GM12801 (cell line): ENCODE measurements around the gene SMAD7.

Experiments
- TF ChIP-seq, protein P1 (sequence below): IDR thresholded peaks from one replicate; pipeline ENCODE4 v1.5.1; 2011; ENCODE audit warnings: control low read depth; ENCODE audit not compliant: insufficient read length; ENCODE audit errors: extremely low read depth

Gene SMAD7

DNA sequence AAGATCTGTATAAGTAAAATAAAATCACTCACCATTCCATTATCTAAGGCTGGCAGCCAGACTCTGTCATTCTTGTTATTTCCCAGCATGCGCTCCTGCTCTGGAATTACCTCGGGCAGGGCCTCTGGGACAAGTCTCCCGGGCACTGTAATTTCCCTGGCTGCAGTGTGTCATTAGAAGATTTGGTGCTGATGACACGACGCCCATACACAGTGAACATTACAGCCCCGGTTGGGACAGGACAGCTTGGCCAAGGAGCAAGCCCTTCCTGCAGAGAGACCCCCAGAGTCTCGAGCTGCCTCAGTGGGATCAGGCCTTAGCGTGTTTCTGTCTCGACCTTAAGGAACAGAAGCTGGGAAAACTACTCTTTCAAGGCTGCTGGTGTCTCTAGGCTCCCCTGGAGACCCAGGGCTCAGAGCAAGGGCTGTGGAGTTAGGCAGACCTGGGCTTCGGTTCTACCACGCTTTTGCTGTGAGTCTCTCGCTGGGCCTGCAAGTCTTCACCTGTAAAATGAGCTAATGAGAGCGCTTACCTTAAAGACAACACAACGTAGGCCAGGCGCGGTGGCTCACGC, 39.7 kb downstream of the SMAD7 start:
- TF ChIP-seq, protein P1, sequence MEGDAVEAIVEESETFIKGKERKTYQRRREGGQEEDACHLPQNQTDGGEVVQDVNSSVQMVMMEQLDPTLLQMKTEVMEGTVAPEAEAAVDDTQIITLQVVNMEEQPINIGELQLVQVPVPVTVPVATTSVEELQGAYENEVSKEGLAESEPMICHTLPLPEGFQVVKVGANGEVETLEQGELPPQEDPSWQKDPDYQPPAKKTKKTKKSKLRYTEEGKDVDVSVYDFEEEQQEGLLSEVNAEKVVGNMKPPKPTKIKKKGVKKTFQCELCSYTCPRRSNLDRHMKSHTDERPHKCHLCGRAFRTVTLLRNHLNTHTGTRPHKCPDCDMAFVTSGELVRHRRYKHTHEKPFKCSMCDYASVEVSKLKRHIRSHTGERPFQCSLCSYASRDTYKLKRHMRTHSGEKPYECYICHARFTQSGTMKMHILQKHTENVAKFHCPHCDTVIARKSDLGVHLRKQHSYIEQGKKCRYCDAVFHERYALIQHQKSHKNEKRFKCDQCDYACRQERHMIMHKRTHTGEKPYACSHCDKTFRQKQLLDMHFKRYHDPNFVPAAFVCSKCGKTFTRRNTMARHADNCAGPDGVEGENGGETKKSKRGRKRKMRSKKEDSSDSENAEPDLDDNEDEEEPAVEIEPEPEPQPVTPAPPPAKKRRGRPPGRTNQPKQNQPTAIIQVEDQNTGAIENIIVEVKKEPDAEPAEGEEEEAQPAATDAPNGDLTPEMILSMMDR: no peak

DNA sequence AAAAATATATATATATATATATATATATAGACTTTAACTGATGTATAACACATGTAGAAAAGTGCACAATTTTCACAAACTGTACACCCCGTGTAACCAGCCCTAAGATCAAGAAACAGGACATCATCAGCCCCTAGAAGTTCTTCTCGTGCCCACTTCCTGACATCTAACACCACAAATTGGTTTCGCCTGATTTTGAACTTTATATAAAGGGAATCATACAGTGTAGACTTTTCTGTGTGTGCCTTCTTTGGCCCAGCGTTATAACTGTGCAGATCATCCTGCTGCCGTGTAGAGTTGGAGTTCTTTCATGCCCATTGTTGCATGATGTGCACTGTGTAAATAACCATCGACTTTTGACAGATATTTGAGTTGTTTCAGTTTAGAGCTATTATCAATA, 41.0 kb downstream of the SMAD7 start:
- TF ChIP-seq, protein P1: no peak

DNA sequence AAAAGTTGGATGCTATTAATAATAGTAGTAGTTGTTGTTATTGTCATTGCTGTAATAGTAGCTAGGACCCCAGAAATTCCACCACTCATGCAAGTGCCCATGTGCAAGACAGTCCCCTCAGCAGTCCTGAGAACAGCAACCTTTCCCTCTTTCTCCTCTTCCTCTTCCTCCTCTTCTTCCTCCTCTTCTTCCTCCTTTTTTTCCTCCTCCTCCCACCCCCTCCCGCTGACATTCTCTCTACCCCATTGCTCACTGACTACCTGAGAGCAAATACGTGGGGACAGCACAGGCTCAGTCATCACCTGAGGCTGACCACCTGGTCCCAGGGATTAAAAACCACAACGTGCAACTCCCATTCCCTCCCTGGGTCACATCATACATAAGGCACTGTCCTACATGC, 41.8 kb downstream of the SMAD7 start:
- TF ChIP-seq, protein P1: no peak

DNA sequence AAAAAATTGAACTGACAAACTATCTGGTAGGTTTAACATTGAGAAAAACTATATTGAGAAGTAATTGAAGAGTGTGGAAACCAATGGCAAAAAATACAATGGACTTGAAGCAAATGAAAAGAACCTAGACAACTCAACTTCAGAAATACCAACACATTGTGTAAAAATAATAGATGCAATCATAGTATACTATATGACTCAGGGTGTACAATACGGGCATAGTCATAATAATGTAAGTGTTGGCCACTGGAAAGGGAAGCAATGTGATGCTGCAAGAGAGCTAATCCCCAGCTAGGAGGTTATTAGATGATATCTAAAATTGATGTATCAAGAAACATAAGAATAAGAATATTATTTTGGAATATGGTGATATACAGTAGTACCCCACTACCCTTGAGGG, 45.3 kb downstream of the SMAD7 start:
- TF ChIP-seq, protein P1: no peak

DNA sequence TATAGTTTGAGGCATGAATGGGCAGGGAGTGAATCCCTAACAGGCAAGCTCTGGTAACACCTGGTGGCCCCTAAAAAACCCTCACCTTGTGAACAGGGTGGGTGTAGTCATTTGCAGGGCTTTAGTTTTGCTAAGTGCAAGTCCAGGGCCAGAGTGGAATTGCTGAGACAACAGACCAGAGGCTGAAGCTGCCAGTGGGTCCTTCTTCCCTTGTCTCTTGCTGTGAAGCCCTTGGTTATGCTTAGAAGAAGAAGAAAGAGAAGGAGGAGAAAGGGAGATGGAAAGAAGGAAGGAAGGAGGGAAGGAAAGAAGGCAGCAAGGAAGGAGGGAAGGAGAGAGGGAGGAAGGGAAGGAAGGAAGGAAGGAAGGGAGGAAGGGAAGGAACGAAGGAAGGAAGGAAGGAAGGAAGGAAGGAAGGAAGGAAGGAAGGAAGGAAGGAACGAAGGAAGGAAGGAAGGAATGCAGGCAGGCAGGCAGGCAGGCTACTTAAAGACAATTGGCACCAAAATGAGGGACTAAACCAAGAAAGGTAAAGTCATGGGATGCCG, 45.8 kb downstream of the SMAD7 start:
- TF ChIP-seq, protein P1: no peak

DNA sequence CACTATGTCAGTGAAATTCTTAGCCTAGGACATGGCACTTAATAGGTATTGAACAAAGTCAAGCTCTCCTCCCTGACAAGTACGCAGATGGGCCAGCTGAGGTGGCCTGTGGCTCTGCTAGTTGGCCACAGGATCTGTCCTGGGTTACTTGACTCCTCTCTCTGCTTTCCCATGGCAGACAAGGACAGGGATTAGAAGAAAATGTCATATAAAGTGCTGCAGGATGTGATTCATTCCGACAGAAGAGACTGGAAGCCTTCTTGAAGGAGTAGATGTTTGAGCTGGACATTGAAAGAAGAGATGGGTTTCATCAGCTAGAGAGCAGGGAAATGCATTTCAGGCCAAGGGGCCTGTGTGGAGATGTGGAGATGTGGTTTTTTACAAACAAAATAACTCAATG, 46.7 kb downstream of the SMAD7 start:
- TF ChIP-seq, protein P1: no peak

DNA sequence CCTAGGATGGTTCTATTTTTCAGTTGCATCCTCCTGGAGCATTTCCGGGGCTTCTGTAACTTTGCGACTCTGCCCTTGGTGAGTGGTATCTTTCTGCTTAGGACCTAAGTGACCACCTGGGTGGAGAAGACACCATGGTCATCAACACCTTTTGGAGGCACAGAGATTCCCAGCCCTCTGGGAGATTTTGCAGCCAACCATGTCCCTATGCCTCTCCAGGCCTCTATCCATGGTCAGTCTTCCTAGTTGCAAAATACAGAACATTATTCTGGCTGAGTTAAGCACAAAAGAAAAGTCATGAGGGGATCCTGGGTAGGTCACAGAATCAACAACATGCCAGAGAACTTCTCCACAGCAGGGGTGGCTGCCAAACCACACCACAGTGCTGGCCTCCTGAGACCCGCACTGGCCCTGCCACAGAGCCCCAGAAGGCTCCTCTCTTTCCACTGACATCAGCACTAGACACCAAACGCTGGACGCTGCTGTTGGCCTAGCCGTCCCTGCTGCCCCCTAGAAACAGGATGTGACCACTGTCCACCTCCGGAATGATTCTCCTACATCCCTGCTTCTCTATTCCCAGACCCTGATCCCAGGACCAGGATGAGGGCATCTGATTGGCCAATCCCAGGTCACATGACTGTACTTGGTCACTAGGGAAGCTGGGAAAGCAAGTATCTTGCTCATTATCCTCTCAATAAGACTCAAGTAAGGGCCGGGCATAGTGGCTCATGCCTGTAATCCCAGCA, 47.7 kb downstream of the SMAD7 start:
- TF ChIP-seq, protein P1: no peak
